Measurements from ENCODE around the gene ANXA2R. TPM values are rescaled to one million over a fixed set of nuclear protein-coding genes. Genes with fewer than 3 reads are reported as not detected.
A peak's percentile ranks its signal among the peaks of the same experiment; 100 is the strongest.
"Not testable (repeated sequence)": the region's sequence is repeated elsewhere in the genome, so short reads cannot be mapped to it uniquely, and the experiment has no call there.

ANXA2R gene, protein sequence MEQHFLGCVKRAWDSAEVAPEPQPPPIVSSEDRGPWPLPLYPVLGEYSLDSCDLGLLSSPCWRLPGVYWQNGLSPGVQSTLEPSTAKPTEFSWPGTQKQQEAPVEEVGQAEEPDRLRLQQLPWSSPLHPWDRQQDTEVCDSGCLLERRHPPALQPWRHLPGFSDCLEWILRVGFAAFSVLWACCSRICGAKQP
- 2.0 TPM for total RNA-seq
- long read RNA-seq, partial matches to known transcripts, result 0 of 1 reads
- long read RNA-seq, other reads (novel, unspliced or antisense), result 0 of 1 reads

GRCh38 chr5:43040287-43041098 lies at the start of gene ANXA2R:
TSS of gene ANXA2R (minus strand) at chr5:43040319. CDS start at chr5:43040046, 273 bp downstream.
- DNase-seq (ENCODE audit: low spot score), result peak; percentile 93

DNA sequence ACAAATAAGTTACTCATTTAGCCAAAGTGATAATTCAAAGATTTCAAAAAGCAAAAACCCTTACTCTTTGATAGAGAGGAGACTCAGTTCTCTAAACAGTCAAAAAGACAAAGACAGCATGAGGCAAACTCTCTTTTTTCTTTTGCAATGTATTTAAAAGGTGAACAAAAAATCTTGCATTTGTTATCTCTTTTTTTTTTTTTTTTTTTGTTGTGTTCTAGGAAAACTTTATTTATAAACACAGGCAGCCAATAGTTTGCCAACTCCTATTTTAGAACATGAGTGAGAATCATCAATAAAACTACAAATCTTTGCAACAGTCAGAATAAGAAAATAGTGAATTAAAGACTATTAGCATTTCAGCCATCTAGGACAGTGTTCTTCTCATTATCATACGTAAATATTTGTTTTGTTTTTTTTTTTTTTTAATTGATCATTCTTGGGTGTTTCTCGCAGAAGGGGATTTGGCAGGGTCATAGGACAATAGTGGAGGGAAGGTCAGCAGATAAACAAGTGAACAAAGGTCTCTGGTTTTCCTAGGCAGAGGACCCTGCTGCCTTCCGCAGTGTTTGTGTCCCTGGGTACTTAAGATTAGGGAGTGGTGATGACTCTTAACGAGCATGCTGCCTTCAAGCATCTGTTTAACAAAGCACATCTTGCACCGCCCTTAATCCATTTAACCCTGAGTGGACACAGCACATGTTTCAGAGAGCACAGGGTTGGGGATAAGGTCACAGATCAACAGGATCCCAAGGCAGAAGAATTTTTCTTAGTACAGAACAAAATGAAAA lies 46.2 kb upstream of the ANXA2R start:
- DNase-seq (ENCODE audit: low spot score), result not testable (repeated sequence)

DNA sequence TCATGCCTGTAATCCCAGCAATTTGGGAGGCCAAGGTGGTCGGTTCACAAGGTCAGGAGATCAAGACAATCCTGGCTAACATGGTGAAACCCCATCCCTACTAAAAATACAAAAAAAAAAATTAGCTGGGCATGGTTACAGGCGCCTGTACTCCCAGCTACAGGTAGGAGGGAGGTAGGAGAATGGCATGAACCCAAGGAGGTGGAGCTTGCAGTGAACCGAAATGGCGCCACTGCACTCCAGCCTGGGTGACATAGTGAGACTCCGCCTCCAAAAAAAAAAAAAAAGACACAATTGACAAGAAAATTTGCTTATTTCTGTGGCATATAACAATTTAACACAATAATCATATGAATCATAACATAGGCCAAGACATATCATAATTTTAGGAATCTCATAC lies 45.3 kb upstream of the ANXA2R start:
- no peak for DNase-seq (ENCODE audit: low spot score)

GRCh38 chr5:43084468-43084867 lies 44.3 kb upstream of the ANXA2R start:
- DNase-seq (ENCODE audit: low spot score), result not testable (repeated sequence)

DNA sequence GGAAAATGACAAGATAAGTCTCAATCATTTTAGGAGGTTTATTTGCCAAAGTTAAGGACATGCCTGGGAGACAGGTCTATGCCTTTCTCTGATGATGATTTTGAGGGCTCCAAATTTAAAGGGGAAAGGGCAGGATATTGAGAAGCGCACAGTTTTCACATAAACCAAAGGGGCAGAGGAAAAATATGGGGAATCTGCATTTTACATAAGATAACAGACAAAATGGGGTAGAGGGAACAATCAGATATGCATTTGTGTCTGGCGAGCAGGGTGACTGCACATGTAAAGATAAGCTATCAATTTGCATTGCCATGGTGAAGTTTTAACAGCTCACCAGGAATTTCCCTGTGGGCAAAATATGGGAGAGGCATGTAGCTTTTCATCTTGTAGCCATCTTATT lies 41.2 kb upstream of the ANXA2R start:
- DNase-seq (ENCODE audit: low spot score), result not testable (repeated sequence)

GRCh38 chr5:43078956-43079355 lies 38.8 kb upstream of the ANXA2R start:
- DNase-seq (ENCODE audit: low spot score), result no peak

GRCh38 chr5:43077446-43078191 lies 37.5 kb upstream of the ANXA2R start:
- not testable (repeated sequence) for DNase-seq (ENCODE audit: low spot score)

DNA sequence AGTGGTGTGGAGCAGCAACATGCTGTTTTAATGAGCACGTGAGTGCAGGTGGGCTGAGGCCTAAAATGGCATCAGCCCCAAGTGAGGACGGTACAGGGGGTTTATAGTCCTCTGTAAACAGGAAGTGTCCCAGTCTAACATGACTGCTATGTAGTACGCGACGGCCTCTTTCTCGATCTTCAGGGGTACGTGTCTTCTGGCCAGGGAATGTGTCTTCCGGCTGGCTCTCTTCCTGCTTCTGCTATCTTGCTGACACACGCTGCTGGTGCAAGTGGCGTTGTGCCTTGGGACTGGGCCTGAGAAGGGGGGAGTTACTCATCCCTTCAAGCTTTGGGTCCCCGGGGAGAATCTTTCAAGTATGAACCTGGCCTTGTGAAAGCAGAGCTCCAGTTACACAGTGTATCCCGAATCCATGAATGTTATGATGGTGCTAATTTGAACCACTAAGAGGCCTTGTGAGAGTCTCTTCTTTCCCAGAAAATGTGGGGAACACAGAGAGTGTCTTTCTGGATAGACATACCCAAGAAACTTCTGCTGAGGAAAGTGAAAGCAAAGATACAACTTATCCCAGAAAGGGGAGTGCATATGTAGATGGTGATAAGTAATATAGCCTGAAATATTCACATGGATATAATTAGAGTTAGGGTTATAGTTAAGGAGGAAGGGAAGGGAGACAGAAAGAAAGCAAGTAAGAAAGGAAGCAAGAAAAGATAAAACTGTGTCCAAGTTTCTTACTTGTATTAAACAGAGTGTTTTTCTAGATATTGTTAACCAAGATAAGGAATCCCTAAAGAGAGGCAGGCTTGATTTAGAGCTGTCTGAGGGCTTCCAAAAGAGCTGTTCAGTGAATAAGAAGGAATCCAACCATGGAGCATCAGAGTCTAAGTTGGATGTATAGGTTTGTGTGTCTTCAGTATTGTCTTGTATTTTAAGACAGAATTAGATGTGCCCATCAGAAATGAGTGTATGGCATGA lies 35.5 kb upstream of the ANXA2R start:
- no peak for DNase-seq (ENCODE audit: low spot score)

DNA sequence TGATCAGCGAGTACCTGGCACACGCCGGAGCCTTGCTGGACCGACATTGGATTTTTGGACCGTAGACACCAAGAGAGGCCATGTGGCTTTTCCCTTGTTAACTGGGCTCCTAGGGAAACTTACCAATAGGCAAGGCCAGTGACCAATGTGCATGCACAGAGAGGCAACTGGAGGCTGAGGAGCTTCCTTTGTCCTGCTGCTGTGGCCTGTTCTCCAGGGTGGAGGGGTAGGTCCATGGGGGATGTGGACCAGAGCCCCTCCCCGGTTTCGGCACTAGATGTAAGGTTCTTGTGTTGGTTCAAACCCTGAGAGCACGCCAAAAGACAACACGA lies 34.8 kb upstream of the ANXA2R start:
- DNase-seq (ENCODE audit: low spot score), result no peak

DNA sequence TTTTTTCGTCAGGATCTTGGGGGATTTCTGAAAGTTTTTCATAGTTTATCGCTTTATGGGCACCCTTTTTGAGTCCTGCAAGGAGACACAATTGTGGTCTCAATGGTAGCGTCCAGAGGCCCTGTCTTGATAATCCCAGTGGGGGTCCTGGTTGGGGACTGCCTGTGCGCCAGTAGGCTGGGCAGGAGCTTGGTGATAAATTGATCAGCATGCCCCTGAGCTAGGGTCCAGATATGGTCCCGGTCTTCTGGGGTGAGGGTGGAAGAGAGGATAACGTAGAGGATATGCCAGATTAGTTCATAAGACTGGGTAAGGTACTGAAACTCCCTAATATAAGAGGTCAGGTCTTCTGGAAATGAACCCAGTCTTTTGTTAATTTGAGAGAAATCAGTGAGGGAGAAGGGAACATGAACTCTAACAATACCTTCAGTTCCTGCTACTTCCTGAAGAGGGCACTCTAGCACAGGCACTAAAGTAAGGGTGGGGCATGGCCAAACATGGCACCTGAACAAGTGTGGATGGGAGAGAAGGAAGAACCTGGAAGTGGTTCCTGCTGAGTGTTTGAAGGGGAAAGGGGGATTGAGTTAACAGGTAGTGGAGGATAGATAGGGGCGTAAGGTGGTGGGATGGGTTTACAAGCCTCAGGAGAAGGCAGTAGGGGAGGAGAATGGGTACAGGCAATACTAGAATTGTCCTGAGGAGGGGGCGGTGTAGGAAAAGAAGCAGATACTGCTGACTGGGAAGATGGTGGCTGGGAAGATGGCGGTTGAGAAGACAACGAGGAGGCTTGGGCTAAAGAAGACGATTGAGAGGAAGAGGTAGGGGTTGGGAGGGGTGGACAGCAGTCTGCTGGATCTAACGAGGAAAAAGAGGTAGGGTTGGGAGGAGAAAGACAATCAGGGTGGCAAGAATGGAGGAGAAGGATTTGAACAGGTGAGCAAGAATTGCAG lies 33.8 kb upstream of the ANXA2R start:
- DNase-seq (ENCODE audit: low spot score), result no peak

DNA sequence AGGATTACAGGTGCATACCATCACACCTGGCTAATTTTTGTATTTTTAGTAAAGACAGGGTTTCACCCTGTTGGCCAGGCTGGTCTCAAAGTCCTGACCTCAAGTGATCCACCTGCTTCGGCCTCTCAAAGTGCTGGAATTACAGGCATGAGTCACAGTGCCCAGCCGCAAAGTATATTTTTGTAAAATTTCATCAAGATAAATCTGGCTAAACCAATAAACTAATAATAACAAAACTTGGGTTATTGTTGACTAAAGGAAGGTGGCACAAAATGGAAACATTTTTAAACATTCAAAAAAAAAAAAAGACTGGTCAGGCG lies 29.2 kb upstream of the ANXA2R start:
- DNase-seq (ENCODE audit: low spot score), result not testable (repeated sequence)

GRCh38 chr5:43068037-43068436 lies 27.9 kb upstream of the ANXA2R start:
- no peak for DNase-seq (ENCODE audit: low spot score)

DNA sequence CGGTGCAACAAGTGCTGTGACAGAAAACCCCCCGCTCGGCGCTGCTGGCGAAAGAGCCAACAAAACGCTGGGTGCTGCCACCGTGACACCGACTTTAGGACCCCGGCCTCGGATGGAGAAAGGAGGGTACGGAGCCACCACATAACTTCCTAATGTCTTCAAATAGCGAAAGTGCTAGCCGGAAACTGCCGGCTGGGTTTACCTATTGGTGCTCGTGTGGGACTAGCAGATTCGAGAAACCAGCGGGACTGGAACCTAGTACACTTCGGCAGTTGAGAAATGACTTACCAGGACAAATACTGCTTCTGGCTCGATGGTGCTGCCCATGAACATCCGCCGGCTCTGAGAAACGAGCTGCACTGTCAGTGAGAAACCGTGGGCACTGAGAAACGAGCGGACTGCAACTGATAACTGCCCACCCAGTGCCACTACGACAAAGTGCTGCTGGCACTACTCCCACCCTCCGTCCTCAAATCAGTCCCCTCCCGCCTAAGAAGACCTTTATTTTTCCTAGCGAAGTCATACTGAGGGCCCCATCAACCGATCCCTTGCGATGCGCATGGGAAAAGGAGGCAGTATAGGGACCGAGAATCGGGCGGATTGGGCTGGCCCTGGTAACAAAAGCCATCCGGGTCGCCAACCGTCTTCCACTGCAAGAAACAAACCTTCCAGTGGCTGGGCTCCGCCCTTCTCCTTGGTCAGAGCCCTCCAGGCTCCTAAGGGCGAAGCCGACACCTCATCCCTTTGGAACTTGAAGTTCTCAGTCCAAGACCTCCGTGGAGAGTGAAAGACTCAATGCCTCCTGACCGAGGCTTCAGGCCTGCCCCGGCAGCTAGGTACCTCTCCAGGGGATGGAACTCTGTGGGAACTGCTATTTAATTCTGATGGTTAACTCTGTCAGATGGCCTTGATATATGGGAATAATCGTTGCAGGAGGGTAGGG lies 27.0 kb upstream of the ANXA2R start:
- peak; percentile 92 for DNase-seq (ENCODE audit: low spot score)

- DNase-seq (ENCODE audit: low spot score), result peak; percentile 92
These were observed 26.1 kb upstream of the ANXA2R start for GRCh38 chr5:43065948-43066798.

- DNase-seq (ENCODE audit: low spot score), result no peak
These were observed 25.3 kb upstream of the ANXA2R start for GRCh38 chr5:43065387-43065947.

DNA sequence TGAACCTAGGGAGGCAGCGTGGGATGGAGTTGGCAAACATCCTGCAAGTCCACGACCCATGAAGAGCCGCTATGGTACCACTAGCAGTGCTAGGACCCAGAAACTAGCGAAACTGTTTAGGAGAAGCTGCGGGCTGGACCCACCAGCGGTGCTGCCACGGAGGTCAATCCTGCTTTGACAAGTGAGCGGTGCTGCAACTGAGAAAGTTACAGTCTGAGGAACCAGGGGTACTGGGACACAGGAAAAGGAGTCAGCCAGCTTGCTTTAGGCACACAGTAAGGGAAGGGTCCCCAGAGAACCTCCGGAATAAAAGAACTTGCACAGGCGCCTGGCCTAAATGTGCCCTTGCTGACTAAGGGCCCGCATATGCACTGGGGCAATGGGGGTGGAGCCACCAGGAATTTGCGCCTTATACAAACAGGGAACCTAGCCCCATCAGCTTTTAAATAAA lies 23.6 kb upstream of the ANXA2R start:
- DNase-seq (ENCODE audit: low spot score), result no peak

Measured in mesenteric fat pad (tissue), 1 donor.